ENCODE measurements around the gene CDKAL1.

Gene CDKAL1

GRCh38 chr6:20997770-20998147 is 463.5 kb downstream of the CDKAL1 start:
- DNase-seq, result no peak

- DNase-seq, result no peak
Measured at GRCh38 chr6:20998748-20999448, 464.6 kb downstream of the CDKAL1 start.

GRCh38 chr6:21000331-21000801 is 466.1 kb downstream of the CDKAL1 start:
- DNase-seq, result no peak

DNA sequence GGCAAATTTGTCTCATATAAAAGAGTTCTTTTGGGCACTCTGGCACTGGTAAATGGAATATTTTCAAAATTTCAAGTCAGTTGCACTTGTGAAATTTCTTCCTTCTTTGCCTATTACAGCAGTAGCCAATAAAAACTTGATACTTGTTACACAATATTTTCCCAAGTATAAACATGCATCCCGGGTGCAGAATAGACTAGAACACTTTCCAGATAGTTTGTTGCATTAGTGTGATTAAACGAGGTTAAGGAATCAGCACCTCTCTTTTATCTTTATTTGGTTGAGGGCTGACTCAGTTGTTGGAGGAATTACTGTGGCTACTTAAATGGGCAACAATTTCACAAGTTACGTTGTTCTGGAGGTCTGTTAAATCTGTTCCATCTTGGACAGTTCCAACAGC is 467.5 kb downstream of the CDKAL1 start:
- no peak for DNase-seq

- no peak for DNase-seq
Measured at GRCh38 chr6:21003780-21004541, 469.7 kb downstream of the CDKAL1 start.

DNA sequence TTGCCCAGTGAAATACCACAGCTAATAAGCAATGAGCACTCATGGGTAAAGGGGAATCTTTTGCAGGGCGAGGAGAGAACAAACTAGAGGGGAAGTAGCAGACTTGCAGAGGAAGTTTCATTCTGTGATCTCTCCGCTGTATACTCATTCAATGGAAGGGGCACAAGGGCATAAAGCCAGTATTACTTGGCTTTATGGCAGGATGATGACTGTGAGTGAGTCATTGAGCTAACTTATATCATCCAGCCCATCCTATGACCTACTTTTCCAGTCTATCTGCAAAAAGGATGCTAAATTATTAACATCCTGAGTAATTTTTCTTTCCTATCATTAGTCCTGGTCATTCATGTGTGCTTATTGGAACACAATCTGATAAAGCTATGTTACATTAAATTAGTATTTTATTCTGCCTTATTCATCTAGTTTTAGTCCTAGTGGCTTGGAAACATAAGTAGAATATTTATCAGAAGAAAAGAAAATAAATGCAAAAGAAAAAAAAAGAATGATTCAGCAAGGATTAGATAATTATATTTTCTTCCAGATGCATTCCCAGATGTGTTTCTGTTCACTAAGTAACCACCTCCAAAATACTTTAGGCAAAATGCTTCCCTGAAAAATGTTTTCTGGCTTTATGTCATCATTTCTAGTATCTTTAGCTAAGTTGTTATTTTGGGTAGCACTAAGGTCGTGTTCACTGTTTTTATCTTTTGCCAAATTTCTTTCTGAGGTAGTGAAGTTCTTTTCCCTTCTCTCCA is 471.7 kb downstream of the CDKAL1 start:
- no peak for DNase-seq

DNA sequence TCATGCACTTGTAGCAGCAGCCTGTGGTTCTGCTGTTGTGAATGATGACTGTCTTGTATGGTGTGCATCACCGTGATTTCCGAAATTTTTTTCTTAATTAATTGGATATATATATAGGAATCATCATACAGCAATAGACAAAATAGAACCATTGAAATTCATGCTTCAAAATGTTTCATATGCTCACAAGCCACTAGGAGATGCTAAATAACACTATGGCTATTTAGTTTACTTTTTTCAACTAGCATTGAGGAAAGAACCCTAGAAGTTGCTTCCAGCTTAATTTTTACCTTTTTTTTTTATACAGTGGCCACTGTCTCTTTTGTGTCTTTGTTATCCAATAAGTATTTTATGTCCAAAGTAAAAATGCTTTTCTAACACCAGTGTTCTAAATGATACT is 485.4 kb downstream of the CDKAL1 start:
- DNase-seq, result no peak

DNA sequence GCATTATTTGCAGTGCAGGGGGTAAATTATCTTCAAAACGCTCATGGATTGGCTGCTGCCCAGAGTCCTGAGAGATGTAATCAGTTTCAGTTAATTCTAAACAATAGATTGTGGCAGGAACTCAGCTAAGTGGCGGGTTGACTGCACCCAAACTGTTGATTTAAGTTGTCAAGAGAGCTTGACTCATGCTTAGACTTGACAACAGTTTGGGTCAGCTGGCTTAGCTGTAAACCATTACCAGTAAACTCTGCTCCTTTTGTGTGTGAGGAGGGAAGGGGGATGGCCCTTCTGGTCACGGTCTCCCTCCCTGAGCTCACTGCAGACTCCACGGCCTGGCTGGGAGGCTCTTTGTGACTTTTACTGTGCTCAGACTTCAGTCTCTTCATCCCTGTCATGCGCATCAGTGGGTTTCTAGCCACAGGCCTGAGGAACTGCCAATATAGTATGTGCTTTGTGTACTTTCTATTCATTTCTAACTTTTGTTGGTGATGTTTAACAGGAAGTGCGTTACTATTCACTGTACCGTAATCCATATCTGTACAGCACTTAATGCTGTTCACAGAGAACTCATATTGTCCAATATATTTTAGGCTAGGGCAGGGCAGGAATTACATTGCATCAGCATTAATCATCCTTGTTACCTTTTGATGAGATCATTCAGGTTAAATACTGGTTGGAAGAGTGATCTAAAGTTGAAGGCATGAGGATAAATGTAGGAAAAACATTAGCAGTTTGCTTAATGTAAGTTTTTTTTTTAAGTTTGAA is 488.3 kb downstream of the CDKAL1 start:
- DNase-seq, result no peak

- DNase-seq, result no peak
Measured at GRCh38 chr6:21023210-21023609, 489.0 kb downstream of the CDKAL1 start.

- no peak for DNase-seq
Measured at GRCh38 chr6:21024616-21025015, 490.4 kb downstream of the CDKAL1 start.

DNA sequence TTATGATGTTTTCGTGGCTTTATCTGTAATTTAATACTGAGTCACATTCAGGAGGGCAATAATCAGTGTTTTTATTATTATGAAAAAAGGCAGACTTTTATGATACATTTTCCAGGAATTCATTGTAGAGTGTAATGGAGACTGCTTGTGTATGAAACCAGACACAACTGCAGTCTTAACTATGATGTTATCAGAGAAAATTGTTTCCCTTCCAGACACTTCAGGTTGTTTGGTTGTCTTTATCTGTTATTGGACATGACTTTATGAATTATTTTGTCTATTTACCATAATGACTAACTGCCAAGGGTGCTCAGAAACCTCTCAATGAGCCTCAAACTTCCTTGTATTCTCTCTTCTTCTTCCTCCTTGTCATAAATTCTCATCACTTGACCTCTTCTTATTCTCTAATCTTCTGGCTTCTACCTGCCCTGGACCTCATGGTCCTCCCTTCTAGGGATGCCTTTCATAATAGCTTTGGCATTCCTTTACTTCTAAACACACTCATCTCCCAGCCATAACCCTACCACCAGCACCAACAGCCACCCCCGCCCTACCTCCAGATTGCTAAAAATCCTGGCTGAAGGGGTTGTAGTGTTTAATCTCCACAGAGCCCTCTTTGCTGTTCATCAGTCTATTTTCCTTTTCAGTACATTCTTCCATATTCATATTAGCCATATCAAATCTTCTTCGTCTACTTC is 492.5 kb downstream of the CDKAL1 start:
- no peak for DNase-seq

- DNase-seq, result no peak
Measured at GRCh38 chr6:21027507-21027906, 493.2 kb downstream of the CDKAL1 start.

DNA sequence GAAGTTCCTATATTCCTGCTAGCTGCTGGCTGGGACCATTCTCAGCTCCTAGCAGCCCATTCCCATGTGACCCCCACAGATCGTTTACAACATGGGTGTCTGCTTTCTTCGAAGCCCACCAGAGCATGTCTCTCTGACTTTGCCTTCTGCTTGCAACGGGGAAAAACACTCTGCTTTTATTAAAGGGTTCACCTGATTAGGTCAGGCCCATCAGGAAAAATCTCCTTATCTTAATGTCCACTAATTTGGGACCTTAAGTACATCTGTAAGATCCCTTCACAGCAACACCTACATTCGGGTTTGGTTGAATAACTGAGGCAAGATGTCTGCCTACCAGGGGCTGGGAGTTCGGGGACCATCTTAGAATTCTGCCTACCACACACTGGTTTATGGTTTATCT is 496.9 kb downstream of the CDKAL1 start:
- no peak for DNase-seq

DNA sequence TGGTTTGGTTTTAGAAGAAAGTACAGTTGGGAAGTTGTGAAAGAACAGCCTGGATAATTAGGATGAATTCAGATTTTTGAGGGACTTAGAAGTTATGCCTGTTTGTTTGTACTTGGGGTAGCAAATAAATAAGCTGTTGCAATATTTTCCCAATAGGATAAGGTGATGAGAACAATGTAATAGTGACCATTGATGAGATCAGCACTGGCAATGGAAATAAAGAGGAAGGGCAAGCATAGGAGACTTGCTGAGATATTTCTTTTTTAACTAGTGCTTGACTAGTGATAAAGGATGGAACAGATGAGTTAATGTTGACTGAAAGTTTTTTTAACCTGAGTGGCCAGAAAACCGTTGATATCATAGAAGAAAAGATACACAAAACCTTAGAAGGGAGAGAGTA is 498.8 kb downstream of the CDKAL1 start:
- DNase-seq, result no peak

DNA sequence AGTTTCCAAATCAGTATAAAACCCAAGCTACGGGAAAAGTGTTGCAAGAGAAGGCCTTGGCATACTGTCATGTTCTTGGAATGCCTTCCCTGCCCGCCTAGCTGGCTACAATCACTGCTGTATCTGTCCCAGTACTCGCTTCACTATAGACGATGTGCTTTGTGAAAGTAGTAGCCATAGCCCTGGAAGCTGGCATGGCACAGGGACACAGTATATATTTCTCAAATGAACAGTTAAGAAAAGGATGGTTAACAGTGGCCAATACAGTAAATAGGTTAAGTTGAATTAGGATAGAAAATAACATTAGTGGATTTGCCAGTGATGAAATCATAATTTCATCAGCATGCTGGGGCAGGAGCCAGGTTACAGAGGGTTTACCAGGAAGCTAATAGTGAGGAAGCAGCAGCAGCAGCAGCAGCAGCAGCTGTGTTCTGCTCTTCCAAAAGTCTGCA is 499.3 kb downstream of the CDKAL1 start:
- no peak for DNase-seq

GRCh38 chr6:21034345-21034744 is 500.1 kb downstream of the CDKAL1 start:
- DNase-seq, result no peak

GRCh38 chr6:21037453-21037852 is 503.2 kb downstream of the CDKAL1 start:
- DNase-seq, result no peak

DNA sequence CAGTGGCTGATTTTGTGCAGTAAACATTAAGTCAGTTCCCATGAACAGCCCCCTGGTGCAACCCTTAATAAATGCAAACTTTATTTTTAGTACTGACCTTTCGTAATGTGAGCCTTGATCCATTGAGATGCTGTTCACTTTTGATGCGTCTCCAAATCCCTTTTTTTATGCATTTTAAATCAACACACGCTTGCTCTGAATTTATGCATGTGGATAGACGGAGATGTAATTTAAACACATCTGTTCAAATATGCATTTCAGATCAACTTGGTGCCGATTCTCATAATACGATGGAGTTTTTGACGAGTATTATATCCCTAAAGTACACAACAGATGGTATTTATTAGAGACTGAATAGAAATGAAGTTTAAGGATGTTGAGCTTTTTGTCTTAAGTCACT is 505.7 kb downstream of the CDKAL1 start:
- DNase-seq, result no peak

GRCh38 chr6:21045135-21045700 is 511.0 kb downstream of the CDKAL1 start:
- no peak for DNase-seq

DNA sequence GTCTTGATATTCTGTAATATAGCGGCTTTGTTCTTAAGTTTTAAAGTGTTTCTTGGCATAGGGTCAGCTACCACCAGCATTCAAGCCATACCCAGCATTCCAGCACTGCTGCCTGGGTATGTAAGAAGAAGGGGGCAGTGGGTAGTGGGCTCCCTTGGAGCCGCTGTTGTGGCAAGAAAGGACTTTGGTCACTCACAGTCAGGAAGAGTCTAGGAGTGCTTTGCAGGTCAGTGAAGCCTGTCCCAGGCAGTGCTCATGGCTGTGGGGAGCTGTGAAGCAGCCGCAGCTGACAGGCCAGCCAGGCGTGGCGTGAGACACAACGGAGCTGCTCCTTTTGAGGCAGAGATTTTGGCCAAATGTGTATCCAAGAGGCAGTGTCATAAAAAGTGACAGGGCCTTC is 512.0 kb downstream of the CDKAL1 start:
- DNase-seq, result no peak

DNA sequence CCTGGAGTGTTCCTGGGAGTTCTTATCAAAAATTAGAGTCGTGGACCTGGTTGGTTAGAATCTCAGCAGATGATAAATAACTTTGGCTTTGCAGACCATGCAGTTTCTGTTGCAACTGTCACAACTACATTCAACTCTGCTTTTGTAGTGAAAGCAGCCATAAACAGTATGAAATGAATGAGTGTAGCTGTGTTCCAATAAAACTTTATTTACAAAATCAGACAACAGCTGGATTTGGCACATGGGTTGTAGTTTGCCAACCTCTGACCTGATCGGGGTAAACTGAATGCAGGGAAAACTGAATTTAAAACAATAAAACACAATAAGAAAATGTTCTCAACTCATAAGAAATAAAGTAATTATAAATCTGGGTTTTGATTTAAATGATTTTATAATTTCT is 513.8 kb downstream of the CDKAL1 start:
- no peak for DNase-seq

- DNase-seq, result no peak
Measured at GRCh38 chr6:21049148-21049547, 514.9 kb downstream of the CDKAL1 start.
